Kidney tubule cell (primary cell): ENCODE results near the gene CCT8.
A peak's percentile ranks its signal among the peaks of the same experiment; 100 is the strongest.

Experiments used
- DNase-seq: peaks from one replicate; pipeline ENCODE4 v3.0.0-alpha.2; 2018; ENCODE audit warnings: low spot score

The CCT8 gene, protein sequence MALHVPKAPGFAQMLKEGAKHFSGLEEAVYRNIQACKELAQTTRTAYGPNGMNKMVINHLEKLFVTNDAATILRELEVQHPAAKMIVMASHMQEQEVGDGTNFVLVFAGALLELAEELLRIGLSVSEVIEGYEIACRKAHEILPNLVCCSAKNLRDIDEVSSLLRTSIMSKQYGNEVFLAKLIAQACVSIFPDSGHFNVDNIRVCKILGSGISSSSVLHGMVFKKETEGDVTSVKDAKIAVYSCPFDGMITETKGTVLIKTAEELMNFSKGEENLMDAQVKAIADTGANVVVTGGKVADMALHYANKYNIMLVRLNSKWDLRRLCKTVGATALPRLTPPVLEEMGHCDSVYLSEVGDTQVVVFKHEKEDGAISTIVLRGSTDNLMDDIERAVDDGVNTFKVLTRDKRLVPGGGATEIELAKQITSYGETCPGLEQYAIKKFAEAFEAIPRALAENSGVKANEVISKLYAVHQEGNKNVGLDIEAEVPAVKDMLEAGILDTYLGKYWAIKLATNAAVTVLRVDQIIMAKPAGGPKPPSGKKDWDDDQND

DNA sequence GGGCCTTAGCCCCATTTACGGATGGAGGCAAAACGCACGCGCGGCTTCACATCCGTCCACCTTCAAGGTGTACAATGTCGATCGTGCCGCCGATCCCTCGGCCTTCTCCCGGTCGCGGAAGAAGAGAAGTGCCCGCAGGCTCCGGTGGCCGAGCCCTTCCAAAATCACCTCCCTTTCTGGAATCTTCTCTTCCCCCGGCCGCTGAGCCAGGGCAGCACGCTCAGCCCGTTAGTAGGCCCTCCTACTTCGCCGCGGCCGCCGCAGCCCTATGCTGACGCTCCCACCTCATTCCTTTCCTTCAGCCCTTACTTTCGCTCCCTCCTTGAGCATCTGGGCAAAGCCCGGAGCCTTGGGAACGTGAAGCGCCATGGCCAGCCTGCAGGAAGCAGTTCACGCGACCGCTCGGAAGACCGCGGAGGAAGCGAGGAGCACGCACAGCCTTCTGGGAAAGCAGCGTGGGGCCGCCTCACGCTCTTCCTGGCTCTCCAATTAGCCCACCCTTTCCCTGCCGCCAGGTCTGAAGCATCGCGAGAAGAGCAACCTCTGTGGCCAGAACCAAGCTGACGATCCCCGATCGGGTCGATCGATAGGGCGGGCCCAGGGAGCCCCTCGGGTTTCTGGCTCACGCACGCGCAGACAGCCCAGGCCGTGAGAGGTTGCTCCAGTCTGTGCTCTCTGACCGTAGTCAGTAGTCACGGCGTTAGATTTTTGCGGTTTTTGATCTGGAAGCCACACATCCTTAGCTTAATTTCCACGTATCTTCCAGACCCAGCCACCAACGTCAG is at the start of gene CCT8:
CCT8 (minus strand) TSS at position 427 of the 785 bp plus-strand sequence; CDS start at position 369, 58 bp downstream.
- peak; percentile 100 for DNase-seq

DNA sequence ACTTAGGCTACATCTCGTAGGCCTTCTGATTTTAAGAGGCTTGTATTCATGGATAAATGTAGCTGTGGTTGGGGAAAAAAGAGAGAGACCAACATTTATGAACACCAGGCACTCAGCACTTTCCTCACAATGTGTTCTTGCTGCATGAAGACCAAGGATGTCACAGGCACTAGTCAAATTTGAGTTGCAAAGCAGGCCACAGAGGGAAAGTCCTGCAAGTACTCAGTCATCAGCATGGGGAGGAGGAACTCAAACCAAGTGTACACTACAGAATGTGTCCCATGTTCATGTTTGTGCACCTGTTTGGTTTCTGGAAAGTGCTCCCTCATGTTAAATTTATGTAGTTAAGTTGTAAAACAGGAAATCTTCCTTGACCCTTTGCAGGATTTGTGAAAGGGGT is 48.3 kb upstream of the CCT8 start:
- DNase-seq = no peak

DNA sequence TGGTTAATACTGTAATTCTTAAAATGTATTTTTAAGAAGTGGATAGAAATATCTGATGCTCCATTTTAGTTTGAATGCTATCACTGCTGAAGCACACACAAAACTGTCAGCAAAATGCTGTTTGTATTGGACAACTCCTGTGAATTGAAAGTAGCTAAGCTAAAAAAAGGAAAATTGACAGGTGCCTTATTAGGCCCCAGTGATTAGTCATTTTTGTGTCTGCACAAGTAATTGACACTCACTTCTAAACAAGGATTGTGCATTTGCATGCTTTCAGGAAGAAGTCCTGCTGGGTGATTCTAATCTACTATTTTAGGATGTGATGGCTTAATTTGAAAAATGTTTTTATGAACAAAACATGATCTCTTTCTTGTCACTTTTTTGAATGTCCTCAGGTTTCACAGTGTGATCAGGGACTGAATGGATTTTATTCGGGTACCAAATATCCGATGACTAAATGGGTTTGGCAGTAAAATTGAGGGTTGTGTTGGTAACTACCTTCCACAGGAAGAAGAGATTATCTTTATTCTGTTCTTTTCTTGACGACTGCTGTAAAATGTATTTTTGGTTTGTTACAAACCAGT is 44.0 kb upstream of the CCT8 start:
- DNase-seq = no peak

DNA sequence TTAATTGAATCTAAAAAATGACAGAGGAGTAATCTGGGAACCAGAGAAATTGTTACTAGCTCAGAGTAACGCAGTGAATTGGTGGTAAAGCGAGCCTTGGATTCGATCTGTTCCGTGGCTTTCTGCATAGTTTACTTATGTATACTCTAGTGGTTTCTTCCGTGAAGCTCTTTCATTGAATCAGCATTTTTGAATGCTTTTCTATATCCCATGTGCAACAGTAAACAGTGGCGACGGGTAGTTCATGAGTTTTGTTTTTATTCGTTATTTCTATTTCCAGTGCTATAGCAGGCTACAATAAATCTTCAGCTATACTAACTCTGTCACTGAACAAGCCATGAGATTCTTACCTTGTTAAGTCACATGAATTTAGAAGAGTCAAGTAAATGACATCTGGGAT is 42.5 kb upstream of the CCT8 start:
- no peak for DNase-seq

DNA sequence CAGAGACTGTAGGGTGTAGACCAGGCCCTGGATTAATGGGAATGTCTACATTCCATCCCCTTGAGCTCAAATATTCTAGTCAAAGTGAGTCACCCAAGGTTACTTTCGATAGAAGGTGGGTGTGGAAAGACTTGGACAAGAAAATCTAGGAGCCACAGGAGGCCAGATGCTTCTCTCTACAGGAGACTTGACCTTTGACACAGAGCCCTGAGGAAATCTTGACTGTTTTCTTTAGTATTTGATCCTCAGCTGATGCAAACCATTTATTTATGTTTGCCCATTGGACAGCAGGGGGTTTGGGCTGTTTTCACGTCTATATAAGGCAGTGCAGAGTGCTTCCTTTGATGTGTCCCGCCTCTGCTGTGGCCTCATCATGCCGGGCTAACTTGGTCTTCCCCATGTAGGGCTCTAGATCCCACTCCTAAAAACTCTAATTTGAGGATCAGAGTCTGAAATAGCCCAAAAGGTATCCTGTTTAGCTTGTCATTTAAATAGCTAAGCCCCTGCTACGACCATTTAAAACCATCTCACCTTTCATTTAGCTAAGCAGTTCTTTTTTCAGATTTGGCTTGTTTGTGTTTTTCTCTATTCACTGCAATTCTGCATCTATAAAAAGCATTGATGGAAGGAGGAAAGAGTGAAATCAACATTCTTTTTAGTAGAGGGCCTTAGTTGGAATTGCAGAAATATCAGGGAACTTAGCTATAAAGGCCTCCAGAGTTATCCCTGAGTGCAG is 41.5 kb upstream of the CCT8 start:
- DNase-seq = peak; percentile 78

DNA sequence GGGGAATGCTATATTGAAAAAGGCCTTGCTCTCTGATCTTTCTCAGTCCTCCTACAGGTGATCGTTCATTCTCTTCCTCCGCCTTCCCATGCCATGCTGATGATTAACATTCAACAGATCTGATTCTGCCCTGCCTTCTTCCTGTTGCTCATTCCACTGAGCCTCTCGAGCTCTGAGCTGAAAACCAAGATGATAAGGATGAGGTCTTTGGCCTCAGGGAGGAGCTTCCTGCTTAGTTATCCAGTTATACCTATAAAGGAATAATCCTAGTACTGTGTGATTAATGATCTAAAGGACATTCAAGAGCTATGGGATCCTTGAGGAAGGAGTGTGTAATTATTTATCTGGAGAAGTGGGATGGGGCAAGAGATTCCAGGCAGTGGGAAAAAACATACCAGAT is 31.8 kb upstream of the CCT8 start:
- DNase-seq = peak; percentile 97

DNA sequence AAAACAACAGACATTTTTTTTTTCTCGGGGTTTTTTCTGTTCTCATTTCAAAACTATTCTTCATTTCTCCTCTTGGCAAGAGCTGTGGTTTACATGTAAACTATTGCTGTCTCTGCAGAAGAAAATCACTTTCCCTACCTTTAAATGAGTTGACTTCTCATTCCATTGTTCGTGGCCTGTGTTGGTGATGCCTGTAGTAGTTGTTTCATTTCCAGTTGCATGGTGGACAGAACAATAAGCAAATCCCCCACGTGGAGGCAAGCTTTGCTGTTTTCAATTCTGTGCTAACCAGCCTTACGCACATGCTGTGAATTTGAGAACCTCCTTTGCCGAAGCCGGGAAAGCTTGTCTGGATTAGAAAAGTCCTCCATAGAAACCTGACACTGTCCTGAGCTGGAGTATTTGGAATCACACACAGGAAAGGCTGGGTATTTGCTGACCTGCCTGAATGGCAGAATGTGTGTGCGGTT is 30.8 kb upstream of the CCT8 start:
- DNase-seq = peak; percentile 49

DNA sequence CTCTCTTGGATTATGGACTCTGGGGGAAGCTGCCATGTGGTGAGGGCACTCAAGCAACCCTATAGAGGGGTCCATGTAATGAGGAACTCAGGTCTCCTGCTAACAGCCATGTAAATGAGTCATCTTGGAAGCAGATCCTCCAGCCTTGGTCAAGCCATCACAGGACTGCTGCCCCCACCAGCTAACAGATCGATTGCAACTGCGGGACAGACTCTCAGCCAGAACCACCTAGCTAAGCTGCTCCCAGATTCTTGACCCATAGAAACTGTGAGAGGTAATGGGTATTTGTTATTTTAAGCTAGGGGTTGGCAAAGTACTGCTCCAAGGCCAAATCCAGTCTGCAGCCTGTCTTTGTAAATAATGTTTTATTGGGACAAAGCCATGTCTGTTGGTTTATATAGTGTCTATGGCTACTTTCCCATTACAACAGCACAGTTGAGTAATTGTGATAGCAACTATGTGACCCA is 29.4 kb upstream of the CCT8 start:
- DNase-seq = no peak

DNA sequence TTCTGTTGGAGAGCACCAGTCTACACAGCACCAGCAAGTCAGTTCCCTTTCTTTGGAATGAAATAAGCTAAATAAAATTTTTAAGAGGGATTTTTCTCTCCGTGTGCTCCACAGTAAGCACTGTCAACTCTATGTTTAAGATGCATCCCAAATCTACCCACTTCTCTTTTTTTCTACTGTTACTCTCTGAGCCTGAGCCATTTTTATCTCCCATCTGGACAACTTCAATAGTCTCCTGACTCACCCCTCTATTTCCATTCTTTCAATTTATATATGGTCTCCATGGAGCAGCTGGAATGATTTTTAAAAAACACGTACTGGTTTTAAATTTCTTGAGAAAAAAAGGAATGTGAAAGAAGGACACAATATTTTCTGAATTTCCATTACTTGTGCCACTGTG is 24.7 kb upstream of the CCT8 start:
- DNase-seq = no peak

DNA sequence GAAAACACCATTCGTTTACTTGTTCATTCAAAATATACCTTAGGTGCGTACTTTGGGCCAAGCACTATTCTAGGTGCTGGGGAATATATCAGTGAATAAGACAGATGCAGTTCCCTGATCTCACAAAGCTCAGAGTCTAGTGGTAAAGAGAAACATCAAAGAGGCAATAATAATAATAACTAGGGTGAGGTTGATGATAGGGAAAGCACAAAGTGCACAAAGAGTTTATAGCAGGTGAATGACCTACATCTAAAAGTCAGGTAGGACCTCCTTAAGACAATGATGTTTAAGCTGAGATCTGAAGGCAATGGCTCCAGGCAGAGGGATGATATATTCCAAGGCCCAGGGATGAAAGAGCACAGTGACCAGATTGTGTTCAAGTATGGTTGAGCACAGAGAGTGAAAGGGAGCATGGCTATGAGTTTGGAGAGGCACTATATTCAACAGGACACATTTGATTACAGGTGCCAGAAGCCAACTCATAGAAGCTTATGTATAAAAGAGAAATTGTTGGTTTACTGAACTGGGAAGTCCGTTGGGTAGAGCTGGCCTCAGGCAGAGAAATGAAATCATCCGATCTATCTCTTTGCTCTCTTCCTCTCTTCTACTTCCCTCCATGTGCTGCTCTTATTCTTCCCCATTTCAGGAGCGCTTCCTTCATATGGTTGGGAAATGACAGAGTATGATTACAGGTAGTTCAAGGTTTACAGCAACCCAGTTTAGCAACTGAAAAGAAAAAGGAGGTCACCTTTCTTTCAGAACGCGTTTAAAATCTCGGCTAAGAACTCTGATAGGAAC is 23.0 kb upstream of the CCT8 start:
- DNase-seq = no peak

DNA sequence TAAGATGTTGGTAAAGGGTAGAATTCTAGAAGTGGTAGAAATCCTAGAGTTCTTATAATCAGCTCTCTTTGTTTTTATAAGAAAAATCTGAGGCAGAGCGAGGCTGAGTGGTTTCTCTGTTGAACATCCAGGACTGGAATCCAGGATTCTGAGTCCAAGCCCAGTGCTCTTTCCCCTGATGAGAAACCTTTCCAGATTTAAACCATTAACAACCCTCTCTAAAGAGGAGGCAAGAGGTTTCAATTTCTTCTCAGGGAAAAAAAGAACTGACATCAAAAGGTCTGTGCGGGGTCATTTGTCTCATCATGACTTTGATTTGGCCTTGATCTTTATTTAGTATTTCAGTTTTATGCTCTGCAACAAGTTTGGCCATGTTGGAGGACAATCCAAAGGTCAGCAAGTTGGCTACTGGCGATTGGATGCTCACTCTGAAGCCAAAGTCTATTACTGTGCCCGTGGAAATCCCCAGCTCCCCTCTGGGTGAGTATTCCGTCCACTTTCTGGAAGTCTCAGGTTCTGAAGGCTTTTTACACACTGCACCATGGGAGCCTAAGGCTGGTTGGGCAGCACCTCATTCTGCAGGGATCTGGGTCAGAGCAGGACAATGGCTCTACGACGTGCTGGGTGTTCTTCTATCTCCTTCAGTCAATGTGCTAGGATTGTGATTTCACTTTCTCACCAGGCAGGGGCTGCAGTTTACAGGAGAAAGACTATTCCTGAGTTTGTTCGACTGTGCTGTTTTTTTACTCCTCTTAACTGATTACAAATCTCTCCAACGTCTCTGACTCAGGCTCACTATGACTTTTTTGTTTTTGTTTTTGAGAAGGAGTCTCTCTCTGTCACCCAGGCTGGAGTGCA is 18.9 kb upstream of the CCT8 start:
- peak; percentile 33 for DNase-seq

DNA sequence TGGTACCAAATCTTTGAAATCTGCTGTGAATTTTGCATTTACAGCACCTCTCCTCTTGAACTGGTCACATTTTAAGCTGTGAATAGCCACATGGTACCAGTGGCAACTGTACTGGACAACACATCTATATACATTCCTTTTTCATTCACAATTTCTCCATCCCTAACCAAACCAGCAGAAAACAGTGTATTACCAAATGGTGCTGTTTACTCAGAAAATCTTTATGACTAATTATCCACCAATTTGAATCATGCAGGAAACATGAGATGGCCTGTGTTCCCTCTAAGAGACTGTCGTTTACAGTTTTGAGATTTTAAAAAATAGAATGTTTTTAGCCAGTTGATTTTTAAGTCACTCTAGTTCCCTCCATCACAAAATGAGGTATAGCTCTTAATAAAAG is 17.6 kb upstream of the CCT8 start:
- DNase-seq = peak; percentile 77

DNA sequence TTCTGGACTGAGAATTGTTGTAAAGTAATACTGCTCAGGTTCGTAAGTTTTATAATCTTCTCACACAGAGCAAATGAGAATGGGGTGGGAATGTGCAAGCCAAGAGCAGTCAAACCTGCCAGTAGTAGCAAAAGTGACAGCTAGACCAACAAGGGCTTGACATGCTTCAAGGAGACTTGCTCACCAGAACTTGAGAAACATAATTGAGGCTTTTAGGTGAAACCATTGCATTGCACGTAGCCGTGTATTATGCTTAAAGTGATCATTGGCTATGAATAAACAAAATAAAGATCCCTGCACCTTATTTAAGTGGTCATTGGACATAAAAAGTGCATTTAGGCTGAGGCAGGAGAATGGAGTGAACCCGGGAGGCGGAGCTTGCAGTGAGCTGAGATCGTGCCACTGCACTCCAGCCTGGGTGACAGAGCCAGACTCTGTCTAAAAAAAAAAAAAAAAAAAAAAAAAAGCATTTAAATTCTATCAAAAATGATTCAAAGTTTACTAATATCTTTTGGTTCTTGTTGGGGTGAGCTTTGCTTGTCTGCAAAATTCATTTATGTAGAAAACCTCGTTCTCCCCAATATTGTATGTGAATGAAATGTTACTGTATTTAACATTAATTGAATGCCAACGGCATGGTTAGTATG is 11.8 kb upstream of the CCT8 start:
- no peak for DNase-seq

DNA sequence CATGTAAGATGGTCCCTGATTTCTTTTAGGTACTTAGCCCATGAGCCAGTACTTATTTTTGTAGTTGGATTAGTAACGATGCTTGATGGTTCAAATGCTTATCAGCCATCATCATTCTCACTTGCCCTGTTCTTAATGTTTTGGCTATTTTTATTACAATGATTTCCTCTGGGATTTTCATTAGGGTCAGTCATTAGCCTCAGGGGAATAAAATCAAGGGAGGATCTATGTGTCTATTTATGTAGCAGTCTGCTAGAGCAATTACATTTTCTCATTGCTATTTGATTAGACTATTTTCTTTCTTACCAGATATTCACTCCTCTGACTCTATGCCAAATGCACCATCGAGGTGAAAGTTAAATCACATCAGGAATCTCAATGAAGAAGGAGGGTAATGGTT is 10.9 kb upstream of the CCT8 start:
- no peak for DNase-seq

DNA sequence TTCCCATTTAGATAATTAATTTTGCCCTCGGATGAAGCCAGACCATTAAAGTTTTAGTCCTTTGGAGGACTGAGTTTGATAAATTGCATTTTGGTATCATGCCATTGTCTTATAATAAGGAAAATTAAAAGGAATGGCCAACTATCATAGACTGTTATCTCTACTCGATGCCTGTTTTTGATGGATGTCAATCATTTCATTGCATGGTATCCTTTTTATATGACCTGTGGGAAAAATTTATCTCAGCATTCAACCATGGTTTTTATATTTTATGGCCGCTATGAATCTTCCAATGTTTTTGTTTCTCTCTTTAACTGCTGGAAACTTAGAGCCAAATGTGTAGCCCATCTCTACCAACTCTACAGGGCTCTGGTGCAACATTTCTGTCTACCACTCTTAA is 9.9 kb upstream of the CCT8 start:
- no peak for DNase-seq

DNA sequence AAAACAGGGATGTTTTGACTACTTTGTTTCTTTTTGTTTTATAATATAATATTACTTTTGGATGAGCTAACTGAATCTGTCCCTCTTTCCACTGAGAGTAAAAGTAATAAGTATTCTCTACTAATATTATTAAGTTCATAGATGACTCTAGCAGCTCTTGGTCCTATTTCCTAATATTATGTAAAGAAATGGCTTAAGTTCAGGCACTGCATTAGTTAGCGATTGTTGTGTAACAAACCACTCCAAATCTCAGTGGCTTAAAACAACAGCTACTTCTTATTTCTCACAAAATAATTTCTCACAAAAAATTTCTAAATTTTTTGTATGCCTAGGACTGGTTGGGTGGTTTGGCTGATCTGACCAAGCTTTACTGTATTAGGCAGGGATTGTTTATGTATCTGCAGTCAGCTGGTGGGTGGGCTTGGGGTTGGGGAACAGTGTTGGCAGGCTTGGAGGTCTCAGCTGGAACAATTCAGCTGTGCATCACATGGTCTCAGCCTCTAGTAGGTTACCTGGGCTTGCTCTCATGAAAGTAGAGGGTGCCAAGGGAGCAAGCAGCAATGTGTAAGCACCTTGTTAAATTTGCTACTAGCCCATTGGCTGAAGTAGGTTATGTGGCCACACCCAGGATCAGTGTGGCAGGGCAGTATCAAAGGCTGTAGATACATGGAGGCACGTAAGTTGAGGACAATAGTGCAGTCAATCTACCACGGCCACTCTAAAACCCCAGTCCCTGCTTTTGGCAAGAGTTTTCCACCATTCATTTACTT is 8.8 kb upstream of the CCT8 start:
- no peak for DNase-seq

DNA sequence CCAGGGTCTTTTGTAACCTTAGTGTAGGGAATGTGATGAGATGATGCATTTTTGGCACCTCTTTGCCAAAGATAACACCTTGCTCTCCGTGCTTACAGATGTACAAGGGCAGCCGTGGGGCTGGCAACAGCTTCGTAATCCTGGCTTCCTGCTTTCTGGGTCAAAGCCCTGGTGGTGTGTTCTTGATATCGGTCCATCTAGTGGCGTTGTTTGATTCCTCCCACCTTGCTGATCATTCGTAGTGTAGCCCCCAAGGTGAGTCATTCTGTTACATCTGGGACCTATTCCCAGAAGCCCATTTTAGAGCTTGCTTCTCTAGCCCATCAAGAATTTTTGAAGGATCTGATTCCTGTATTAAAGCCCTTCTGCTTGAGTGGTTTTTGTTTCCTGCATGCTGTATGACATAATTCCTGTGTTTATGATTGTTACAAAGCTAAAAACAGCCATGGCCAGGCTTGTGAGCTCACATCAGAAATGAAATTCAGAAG is 7.0 kb upstream of the CCT8 start:
- peak; percentile 71 for DNase-seq
